ENCODE measurements around the gene UNC5B.
"Not testable (repeated sequence)": the region's sequence is repeated elsewhere in the genome, so short reads cannot be mapped to it uniquely, and the experiment has no call there.

UNC5B gene

GRCh38 chr10:71209731-71210541 is 2.4 kb upstream of the UNC5B start:
- DNase-seq: no peak

- DNase-seq: no peak
These were observed 1.9 kb upstream of the UNC5B start for GRCh38 chr10:71210542-71210871.

- DNase-seq: no peak
These were observed 1.3 kb upstream of the UNC5B start for GRCh38 chr10:71211053-71211452.

GRCh38 chr10:71211775-71212317 is 524 bp upstream of the UNC5B start:
- DNase-seq: no peak

- peak; percentile 86 for DNase-seq
These were observed 804 bp downstream of the UNC5B start for GRCh38 chr10:71213127-71213621.

GRCh38 chr10:71213761-71214440 is 1.5 kb downstream of the UNC5B start:
- no peak for DNase-seq

GRCh38 chr10:71214641-71215559 is 2.5 kb downstream of the UNC5B start:
- DNase-seq: no peak

GRCh38 chr10:71216363-71216695 is 4.0 kb downstream of the UNC5B start:
- DNase-seq: no peak

- DNase-seq: no peak
These were observed 4.4 kb downstream of the UNC5B start for GRCh38 chr10:71216751-71217265.

- DNase-seq: no peak
These were observed 5.1 kb downstream of the UNC5B start for GRCh38 chr10:71217266-71218045.

- no peak for DNase-seq
These were observed 5.8 kb downstream of the UNC5B start for GRCh38 chr10:71218046-71218650.

- DNase-seq: no peak
These were observed 6.3 kb downstream of the UNC5B start for GRCh38 chr10:71218651-71219050.

GRCh38 chr10:71219236-71219917 is 7.0 kb downstream of the UNC5B start:
- not testable (repeated sequence) for DNase-seq

- DNase-seq: no peak
These were observed 7.7 kb downstream of the UNC5B start for GRCh38 chr10:71219918-71220688.

- no peak for DNase-seq
These were observed 8.5 kb downstream of the UNC5B start for GRCh38 chr10:71220689-71221540.

- DNase-seq: no peak
These were observed 9.3 kb downstream of the UNC5B start for GRCh38 chr10:71221586-71222202.

- no peak for DNase-seq
These were observed 10.4 kb downstream of the UNC5B start for GRCh38 chr10:71222601-71223346.

All from NCI-H510A (cell line).